Ovary (tissue), 3 donors: Measurements from ENCODE around the gene FAM3C.
"Not testable (repeated sequence)": the region's sequence is repeated elsewhere in the genome, so short reads cannot be mapped to it uniquely, and the experiment has no call there.

Experiments used
- POLR2A ChIP-seq: fragments of 450-650 bp; IDR thresholded peaks from one replicate; pipeline ENCODE4 v1.6.1; 2017; ENCODE audit warnings: antibody characterized with exemption, mild to moderate bottlenecking, moderate library complexity
- TF ChIP-seq, protein P1 (sequence below), 3 donors: fragments of 450-650 bp in 2 of 3; fragments of 200-600 bp in 1 of 3; IDR thresholded peaks; one replicate each; pipeline versions ENCODE4 v1.5.1 to v1.8.0; 2016 to 2022; ENCODE audit warnings: antibody characterized with exemption in 3 of 3, mild to moderate bottlenecking in 1 of 3
- donor health status: DM: no; HTN: no; CAD: no.

DNA sequence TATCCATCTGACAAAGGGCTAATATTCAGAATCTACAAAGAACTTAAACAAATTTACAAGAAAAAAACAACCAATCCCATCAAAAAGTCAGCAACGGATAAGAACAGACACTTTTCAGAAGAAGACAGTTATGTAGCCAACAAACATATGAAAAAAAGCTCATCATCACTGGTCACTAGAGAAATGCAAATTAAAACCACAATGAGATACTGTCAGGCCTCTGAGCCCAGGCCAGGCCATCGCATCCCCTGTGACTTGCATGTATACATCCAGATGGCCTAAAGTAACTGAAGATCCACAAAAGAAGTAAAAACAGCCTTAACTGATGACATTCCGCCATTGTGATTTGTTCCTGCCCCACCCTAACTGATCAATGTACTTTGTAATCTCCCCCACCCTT lies 80.9 kb downstream of the FAM3C start:
- TF ChIP-seq, protein P1, sequence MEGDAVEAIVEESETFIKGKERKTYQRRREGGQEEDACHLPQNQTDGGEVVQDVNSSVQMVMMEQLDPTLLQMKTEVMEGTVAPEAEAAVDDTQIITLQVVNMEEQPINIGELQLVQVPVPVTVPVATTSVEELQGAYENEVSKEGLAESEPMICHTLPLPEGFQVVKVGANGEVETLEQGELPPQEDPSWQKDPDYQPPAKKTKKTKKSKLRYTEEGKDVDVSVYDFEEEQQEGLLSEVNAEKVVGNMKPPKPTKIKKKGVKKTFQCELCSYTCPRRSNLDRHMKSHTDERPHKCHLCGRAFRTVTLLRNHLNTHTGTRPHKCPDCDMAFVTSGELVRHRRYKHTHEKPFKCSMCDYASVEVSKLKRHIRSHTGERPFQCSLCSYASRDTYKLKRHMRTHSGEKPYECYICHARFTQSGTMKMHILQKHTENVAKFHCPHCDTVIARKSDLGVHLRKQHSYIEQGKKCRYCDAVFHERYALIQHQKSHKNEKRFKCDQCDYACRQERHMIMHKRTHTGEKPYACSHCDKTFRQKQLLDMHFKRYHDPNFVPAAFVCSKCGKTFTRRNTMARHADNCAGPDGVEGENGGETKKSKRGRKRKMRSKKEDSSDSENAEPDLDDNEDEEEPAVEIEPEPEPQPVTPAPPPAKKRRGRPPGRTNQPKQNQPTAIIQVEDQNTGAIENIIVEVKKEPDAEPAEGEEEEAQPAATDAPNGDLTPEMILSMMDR (IDR thresholded peaks at IDR 0.05): not testable (repeated sequence)
- not testable (repeated sequence) for TF ChIP-seq POLR2A
